Measurements from ENCODE around the gene TMEM235.
"Not testable (repeated sequence)": the region's sequence is repeated elsewhere in the genome, so short reads cannot be mapped to it uniquely, and the experiment has no call there.

Gene TMEM235

GRCh38 chr17:78233678-78234077 lies 2.2 kb downstream of the TMEM235 start:
- no peak for TF ChIP-seq CTCF (IDR thresholded peaks at IDR 0.05; ENCODE audit: low read depth, low read length)
- no peak overlapping the region for H3K4me3 ChIP-seq (ENCODE audit: low read depth, low read length)

GRCh38 chr17:78234261-78234865 lies 2.9 kb downstream of the TMEM235 start:
- TF ChIP-seq CTCF (IDR thresholded peaks at IDR 0.05; ENCODE audit: low read depth, low read length), result no peak
- no peak overlapping the region for H3K4me3 ChIP-seq (ENCODE audit: low read depth, low read length)

- not testable (repeated sequence) for H3K4me3 ChIP-seq (ENCODE audit: low read depth, low read length)
Measured at GRCh38 chr17:78235022-78235421, 3.6 kb downstream of the TMEM235 start.

GRCh38 chr17:78235885-78236284 lies 4.5 kb downstream of the TMEM235 start:
- no peak overlapping the region for H3K4me3 ChIP-seq (ENCODE audit: low read depth, low read length)
- TF ChIP-seq CTCF (IDR thresholded peaks at IDR 0.05; ENCODE audit: low read depth, low read length), result no peak

- no peak overlapping the region for H3K4me3 ChIP-seq (ENCODE audit: low read depth, low read length)
- TF ChIP-seq CTCF (IDR thresholded peaks at IDR 0.05; ENCODE audit: low read depth, low read length), result no peak
Measured at GRCh38 chr17:78236362-78237127, 5.1 kb downstream of the TMEM235 start.

- TF ChIP-seq CTCF (IDR thresholded peaks at IDR 0.05; ENCODE audit: low read depth, low read length), result no peak
Measured at GRCh38 chr17:78237401-78238012, 6.1 kb downstream of the TMEM235 start.

GRCh38 chr17:78238823-78239488 lies 7.5 kb downstream of the TMEM235 start:
- H3K4me3 ChIP-seq (ENCODE audit: low read depth, low read length), result no peak overlapping the region
- TF ChIP-seq CTCF (IDR thresholded peaks at IDR 0.05; ENCODE audit: low read depth, low read length), result no peak

More at GRCh38 chr17:78237401-78238012, 6.1 kb downstream of the TMEM235 start:
- H3K4me3 ChIP-seq (ENCODE audit: low read depth, low read length), result no peak overlapping the region

Measured in WI38 (cell line).